ENCODE data around the gene PGBD5. TPM values are rescaled to one million over a fixed set of nuclear protein-coding genes. Genes with fewer than 3 reads are reported as not detected.

PGBD5 gene
- total RNA-seq, 1 donor from 2014 or later, result 15.5 TPM

DNA sequence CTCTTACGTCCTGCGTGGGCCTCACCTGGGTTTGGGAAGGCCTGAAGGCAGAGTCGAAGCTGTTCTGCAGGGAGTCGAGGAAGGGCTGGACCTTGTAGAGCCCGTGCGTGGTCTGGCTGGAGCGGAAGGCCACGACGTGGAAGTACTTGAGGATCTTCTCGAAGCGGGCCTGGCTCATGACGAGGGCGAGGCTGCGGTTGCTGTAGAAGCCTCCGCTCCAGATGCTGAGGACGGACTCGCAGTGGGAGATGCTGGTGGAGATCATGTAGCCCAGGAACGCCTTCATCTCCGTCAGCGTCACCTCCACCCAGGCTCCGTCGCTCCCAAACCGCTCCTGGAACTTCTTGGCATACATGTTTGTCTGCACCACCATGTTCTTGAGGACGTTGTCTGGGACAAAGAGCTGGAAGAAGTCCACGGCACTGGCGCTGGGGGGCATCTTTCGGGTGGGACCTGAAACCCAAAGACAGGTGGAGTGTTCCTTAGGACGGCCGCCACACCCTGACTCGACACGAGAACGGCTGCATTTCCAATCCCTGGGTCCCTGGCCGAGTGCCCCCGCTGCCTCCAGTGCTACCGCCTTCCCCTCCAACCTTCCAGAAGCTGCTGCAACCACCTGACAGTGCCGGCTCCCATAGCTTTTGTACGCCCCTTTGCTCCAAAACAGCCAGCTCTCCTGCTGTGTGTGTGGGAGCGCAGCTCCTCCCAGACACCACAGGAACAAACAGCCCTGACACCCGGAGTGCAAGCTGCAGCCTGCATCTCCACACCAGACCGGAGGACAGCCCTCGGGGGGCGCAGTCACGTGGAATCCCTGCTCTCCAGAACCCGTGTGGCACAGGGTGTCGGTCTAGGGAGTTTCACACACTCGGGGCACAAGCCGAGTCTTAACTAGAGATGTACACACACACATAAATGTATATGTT, 69.0 kb downstream of the PGBD5 start:
- ATAC-seq (no peak), DNase-seq (ENCODE audit: missing footprints) (no peak)
- intact Hi-C loops (cut with DNase I), result no loop called here

- DNase-seq (ENCODE audit: missing footprints) (no peak), ATAC-seq (no peak)
- intact Hi-C loops (cut with DNase I), result no loop called here
Measured at GRCh38 chr1:230356190-230356589, 69.9 kb downstream of the PGBD5 start.

GRCh38 chr1:230355594-230355993, 70.5 kb downstream of the PGBD5 start:
- ATAC-seq (no peak), DNase-seq (ENCODE audit: missing footprints) (no peak)
- intact Hi-C loops (cut with DNase I), result no loop called here

GRCh38 chr1:230355128-230355527, 71.0 kb downstream of the PGBD5 start:
- intact Hi-C loops (cut with DNase I), result no loop called here
- no peak for ATAC-seq
- no peak for DNase-seq (ENCODE audit: missing footprints)

DNA sequence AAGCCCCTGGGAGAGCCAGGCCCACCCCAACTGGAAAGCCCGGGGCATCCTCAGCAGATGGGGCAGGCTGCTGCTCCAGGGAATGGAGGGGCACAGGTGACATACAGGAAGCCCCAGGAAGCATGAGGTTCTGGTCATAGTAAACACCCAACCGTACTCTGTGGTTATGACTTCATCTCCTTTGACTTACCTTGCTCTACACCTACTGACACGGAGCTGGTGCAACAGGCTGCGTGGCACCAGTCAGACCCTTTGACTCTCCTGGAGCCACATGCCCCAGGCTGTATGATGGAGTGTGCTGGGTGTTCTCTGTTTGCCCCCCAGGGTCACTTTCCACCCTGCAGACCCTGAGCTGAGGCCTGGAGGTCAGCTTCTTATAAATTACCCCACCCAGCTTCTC, 72.1 kb downstream of the PGBD5 start:
- DNase-seq (ENCODE audit: missing footprints) (no peak), ATAC-seq (no peak)
- intact Hi-C loops (cut with DNase I), result no loop called here

- intact Hi-C loops (cut with DNase I), result no loop called here
- ATAC-seq (no peak), DNase-seq (ENCODE audit: missing footprints) (no peak)
Measured at GRCh38 chr1:230352537-230352936, 73.6 kb downstream of the PGBD5 start.

DNA sequence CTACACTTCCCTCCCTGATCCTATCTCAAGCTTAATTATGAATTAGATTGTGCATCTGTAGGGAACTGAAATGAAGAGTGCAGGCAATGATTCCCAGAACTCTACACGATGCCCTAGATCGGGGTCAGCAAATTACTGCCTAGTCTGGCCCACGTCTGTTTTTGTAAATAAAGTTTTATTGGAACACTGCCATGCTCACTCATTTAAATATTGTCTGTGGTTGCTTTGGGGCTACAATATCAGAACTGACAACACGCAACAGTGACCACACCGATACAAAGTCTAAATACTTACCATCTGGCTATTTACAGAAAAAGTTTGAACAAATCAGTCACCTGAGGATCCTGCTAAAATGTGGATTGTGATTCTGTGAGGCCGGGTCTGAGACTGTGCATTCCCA, 74.1 kb downstream of the PGBD5 start:
- no peak for DNase-seq (ENCODE audit: missing footprints)
- no peak for ATAC-seq
- intact Hi-C loops (cut with DNase I), result no loop called here

DNA sequence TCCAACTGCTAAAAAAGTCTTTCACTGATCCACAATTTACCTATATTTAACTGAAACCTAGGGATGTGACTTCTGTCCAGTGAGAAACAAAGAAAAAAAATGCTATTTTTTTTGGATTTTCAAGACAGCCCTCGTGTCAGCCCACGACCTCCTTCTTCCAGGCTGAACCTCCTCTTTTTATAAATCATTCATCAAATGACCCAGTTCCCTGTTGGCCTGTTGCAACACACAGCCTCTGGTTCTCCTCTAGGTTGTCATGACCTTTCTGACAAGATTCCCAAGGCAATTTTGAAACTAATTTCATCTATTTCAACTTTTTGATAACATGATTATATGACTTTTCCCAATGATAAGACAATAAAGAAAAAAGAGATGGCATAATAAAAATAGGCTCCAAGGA, 74.6 kb downstream of the PGBD5 start:
- intact Hi-C loops (cut with DNase I), result no loop called here
- ATAC-seq, result no peak

DNA sequence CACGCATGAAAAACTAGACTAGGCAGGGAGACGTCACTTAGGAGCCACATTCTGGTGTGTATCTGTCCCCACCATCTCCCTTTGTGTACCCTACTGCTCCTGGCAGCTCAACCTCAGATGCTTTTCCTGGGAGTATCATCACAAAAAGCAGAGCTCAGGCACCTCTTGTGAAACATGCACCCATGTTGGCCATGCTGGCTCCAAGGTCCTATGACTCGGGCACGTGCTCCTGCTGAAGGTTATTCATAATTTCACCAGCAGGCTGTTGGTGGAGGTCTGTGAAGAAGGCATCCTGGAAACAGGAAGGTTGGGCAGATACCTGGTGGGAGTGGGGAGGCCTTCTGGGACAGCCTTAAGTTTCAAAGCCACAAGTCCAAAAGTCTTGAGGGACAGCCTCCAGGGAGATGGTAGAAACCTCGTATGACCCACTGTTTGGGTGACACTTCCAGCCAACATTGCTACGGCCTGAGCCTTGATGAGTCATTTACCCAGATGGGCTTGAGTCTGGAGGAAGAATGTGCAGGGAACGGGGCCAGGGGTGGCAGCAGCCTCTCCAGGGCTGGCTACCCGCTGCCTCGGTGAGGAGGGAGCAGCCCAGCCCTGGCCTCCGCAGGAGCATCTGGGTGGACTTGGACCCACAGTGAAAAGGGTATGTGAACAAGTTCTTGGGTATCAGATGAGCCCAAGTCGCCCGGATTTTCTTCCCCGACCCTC, 75.8 kb downstream of the PGBD5 start:
- intact Hi-C loops (cut with DNase I), result no loop called here
- peak; percentile 40 for ATAC-seq
- DNase-seq (ENCODE audit: missing footprints), result no peak

More for the DNA sequence above, 74.6 kb downstream of the PGBD5 start:
- DNase-seq (ENCODE audit: missing footprints), result no peak

- DNase-seq (ENCODE audit: missing footprints), result no peak
- intact Hi-C loops (cut with DNase I), result no loop called here
- ATAC-seq, result no peak
Measured at GRCh38 chr1:230349020-230349393, 77.1 kb downstream of the PGBD5 start.

DNA sequence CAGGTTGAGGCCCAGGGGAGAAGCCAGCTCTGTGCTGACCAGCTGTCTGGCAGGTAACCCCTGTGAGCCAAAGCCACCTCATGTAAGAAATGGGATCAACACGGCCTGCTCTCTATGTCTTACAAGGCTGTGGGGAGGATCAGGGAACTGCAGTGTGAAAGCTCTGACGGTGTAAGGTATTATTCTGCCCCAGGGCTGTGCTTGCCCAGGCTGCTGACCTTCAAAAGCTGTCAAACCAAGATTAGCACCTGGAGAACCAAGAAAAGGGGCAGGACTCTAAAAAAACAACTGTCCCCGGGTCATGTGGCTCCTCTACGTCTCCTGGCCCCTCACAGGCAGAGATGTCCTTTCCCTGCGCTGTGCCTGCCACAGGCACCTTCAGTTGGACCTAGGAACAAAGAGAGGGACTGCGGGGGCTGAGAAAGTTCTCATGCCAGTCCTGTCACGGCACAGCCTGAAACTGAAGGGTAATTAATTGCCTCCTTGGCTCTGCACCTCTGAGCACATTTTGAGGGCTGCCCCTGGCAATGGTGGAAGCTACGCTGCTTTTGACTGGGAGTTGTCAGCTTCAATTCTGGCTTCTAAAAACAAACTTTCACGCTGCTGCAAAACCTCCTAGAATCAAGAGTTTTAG, 77.6 kb downstream of the PGBD5 start:
- intact Hi-C loops (cut with DNase I), result no loop called here
- ATAC-seq (no peak), DNase-seq (ENCODE audit: missing footprints) (no peak)

DNA sequence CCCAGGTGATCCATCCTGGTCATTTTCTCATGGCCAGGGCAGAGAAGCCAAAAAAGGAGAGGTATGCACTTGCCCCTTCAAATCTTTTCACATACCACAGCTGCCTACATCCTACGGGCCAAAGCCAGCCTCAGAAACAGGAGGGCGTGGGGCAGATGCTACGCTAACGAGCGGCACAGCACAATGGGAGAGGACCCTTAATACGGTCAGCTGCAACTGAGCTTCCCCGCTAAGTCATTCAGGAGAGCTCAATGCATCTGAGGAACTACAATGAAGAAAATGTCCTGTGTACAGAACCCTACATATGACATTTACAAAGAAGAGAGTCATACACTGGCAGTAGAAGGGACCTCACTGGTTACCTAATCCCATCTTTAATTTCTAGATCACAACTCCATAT, 78.2 kb downstream of the PGBD5 start:
- ATAC-seq (no peak), DNase-seq (ENCODE audit: missing footprints) (no peak)

GRCh38 chr1:230345139-230345885, 80.8 kb downstream of the PGBD5 start:
- DNase-seq (ENCODE audit: missing footprints) (no peak), ATAC-seq (no peak)
- intact Hi-C loops (cut with DNase I), result no loop called here

More for the DNA sequence above, 78.2 kb downstream of the PGBD5 start:
- intact Hi-C loops (cut with DNase I), result no loop called here

- intact Hi-C loops (cut with DNase I), result no loop called here
- DNase-seq (ENCODE audit: missing footprints), result no peak
- no peak for ATAC-seq
Measured at GRCh38 chr1:230342699-230343098, 83.4 kb downstream of the PGBD5 start.

- ATAC-seq (no peak), DNase-seq (ENCODE audit: missing footprints) (no peak)
- intact Hi-C loops (cut with DNase I), result no loop called here
Measured at GRCh38 chr1:230342019-230342418, 84.1 kb downstream of the PGBD5 start.

GRCh38 chr1:230341162-230341546, 85.0 kb downstream of the PGBD5 start:
- intact Hi-C loops (cut with DNase I), result no loop called here
- DNase-seq (ENCODE audit: missing footprints) (no peak), ATAC-seq (no peak)

GRCh38 chr1:230340526-230341161, 85.5 kb downstream of the PGBD5 start:
- DNase-seq (ENCODE audit: missing footprints) (no peak), ATAC-seq (peak; percentile 18)
- intact Hi-C loops (cut with DNase I), result no loop called here

- ATAC-seq (no peak), DNase-seq (ENCODE audit: missing footprints) (no peak)
- intact Hi-C loops (cut with DNase I), result no loop called here
Measured at GRCh38 chr1:230339033-230339432, 87.1 kb downstream of the PGBD5 start.

GRCh38 chr1:230337266-230337665, 88.9 kb downstream of the PGBD5 start:
- intact Hi-C loops (cut with DNase I), result no loop called here
- DNase-seq (ENCODE audit: missing footprints) (peak; percentile 17), ATAC-seq (no peak)

Data from Right ventricle myocardium inferior (tissue), 1 donor.